Measurements from ENCODE around the gene AGAP1.

The AGAP1 gene

GRCh38 chr2:235903782-235904584 lies 410.1 kb downstream of the AGAP1 start:
- no peak for DNase-seq

GRCh38 chr2:235904585-235904931 lies 410.7 kb downstream of the AGAP1 start:
- no peak for DNase-seq

GRCh38 chr2:235908826-235909225 lies 415.0 kb downstream of the AGAP1 start:
- no peak for DNase-seq

GRCh38 chr2:235909358-235909757 lies 415.5 kb downstream of the AGAP1 start:
- no peak for DNase-seq

GRCh38 chr2:235910067-235910466 lies 416.2 kb downstream of the AGAP1 start:
- no peak for DNase-seq

GRCh38 chr2:235911125-235911524 lies 417.3 kb downstream of the AGAP1 start:
- DNase-seq: no peak

- no peak for DNase-seq
These were observed 417.9 kb downstream of the AGAP1 start for GRCh38 chr2:235911633-235912233.

GRCh38 chr2:235914756-235915155 lies 420.9 kb downstream of the AGAP1 start:
- DNase-seq: no peak

GRCh38 chr2:235917506-235917905 lies 423.7 kb downstream of the AGAP1 start:
- DNase-seq: no peak

GRCh38 chr2:235918876-235919275 lies 425.0 kb downstream of the AGAP1 start:
- DNase-seq: no peak

- DNase-seq: no peak
These were observed 426.5 kb downstream of the AGAP1 start for GRCh38 chr2:235920216-235920865.

- no peak for DNase-seq
These were observed 427.8 kb downstream of the AGAP1 start for GRCh38 chr2:235921508-235922191.

- no peak for DNase-seq
These were observed 429.0 kb downstream of the AGAP1 start for GRCh38 chr2:235922839-235923238.

- DNase-seq: no peak
These were observed 430.2 kb downstream of the AGAP1 start for GRCh38 chr2:235923859-235924674.

GRCh38 chr2:235924675-235925063 lies 430.8 kb downstream of the AGAP1 start:
- DNase-seq: no peak

GRCh38 chr2:235925250-235925919 lies 431.5 kb downstream of the AGAP1 start:
- DNase-seq: no peak

- DNase-seq: no peak
These were observed 432.4 kb downstream of the AGAP1 start for GRCh38 chr2:235926229-235926628.

- DNase-seq: no peak
These were observed 435.0 kb downstream of the AGAP1 start for GRCh38 chr2:235928751-235929370.

GRCh38 chr2:235930701-235931100 lies 436.9 kb downstream of the AGAP1 start:
- no peak for DNase-seq

- DNase-seq: no peak
These were observed 437.8 kb downstream of the AGAP1 start for GRCh38 chr2:235931676-235932075.

GRCh38 chr2:235934059-235934773 lies 440.4 kb downstream of the AGAP1 start:
- DNase-seq: no peak
